ENCODE measurements around the gene DDB1.

DNA sequence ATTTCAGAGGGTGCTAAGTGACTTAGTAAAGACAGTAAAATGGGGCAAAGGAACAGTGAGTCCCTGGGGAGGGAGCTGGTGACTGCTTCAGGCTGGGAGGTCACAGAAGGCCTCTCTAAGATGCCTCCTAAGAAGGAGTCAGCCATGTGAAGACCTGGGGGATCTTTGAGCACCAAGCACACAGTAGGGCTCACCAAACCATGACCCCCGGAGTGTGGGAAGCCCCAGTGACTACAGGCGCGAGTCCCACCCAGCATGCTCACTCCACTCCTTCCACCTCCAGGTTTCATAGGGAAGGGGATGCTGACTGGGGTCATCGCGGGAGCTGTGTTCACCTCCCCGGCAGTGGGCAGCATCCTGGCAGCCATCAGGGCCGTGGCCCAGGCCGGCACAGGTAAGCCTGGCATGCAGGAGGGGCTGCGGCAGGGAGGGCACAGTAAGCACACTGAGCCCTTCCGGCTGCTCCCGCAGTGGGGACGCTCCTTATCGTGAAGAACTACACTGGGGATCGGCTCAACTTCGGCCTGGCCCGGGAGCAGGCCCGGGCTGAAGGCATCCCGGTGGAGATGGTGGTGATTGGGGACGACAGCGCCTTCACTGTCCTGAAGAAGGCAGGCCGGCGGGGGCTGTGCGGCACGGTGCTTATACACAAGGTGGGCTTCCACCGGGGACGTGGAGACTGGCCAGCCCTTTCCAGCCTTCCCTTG, 6.0 kb upstream of the DDB1 start:
- TF ChIP-seq POLR2AphosphoS5 (IDR thresholded peaks at IDR 0.05; ENCODE audit: low read depth, low read length) (no peak), POLR2A (IDR thresholded peaks at IDR 0.05; ENCODE audit: low read depth, low read length) (no peak), TAF1 (IDR thresholded peaks at IDR 0.05; ENCODE audit: borderline replicate concordance, low read depth, low read length) (no peak)

Data from GM12892 (cell line).